Measurements from ENCODE around the gene TIPARP.

DNA sequence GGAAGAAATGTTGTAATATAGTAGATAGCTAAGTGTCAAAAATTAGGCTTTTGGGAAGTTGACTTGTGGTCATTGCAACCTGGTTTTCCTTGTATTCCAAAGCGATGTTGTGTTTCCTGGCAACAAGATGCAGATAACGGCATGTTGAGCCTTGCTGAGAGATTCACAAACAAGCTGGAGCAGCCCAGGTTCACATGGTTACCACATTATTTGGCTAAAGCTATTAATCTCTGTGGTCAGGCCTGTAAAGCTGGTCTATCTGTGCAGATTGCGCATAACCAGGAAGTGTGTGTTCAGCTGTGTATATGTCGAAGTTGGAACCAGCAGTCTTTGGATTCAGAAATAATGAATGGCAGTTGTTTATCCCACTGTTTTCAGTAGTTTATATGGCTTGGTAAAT, 6.6 kb downstream of the TIPARP start:
- TF ChIP-seq POLR2A (IDR thresholded peaks at IDR 0.05) = no peak
- TF ChIP-seq, protein P1, sequence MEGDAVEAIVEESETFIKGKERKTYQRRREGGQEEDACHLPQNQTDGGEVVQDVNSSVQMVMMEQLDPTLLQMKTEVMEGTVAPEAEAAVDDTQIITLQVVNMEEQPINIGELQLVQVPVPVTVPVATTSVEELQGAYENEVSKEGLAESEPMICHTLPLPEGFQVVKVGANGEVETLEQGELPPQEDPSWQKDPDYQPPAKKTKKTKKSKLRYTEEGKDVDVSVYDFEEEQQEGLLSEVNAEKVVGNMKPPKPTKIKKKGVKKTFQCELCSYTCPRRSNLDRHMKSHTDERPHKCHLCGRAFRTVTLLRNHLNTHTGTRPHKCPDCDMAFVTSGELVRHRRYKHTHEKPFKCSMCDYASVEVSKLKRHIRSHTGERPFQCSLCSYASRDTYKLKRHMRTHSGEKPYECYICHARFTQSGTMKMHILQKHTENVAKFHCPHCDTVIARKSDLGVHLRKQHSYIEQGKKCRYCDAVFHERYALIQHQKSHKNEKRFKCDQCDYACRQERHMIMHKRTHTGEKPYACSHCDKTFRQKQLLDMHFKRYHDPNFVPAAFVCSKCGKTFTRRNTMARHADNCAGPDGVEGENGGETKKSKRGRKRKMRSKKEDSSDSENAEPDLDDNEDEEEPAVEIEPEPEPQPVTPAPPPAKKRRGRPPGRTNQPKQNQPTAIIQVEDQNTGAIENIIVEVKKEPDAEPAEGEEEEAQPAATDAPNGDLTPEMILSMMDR (IDR thresholded peaks at IDR 0.05) = no peak
